Measurements from ENCODE around the gene TTLL5. TPM values are rescaled to one million over a fixed set of nuclear protein-coding genes. Genes with fewer than 3 reads are reported as not detected.

TTLL5 gene
- total and polyA plus RNA-seq, 2 of the 4 experiments (the other 2 are of a cell fraction) = 11.9 to 16.7 TPM

GRCh38 chr14:75715926-75716780, 55.1 kb downstream of the TTLL5 start:
- Histone ChIP-seq H2BK5ac (ENCODE audit: low read depth, low read length, poor library complexity, severe bottlenecking) (no peak overlapping the region), H3K4me3 (ENCODE audit: insufficient read depth, low read depth, low read length) (no peak overlapping the region), H3K18ac (ENCODE audit: low read depth, low read length) (no peak overlapping the region; the same call in 1 of the 2 replicates), H3K9me1 (ENCODE audit: insufficient read depth, low read length) (peaks cover 4% of the 10 kb centered on the region; the same call in 1 of the 2 replicates), H4K20me1 (ENCODE audit: insufficient read depth, low read length) (peaks cover 45% of the 10 kb centered on the region), H2AK9ac (replicated peaks; ENCODE audit: low read depth, low read length, poor library complexity) (no peak overlapping the region), H2BK15ac (ENCODE audit: low read depth, low read length) (no peak overlapping the region), H3K4me1 (ENCODE audit: control insufficient read depth, insufficient read depth, low read length) (peaks cover 16% of the 10 kb centered on the region), H3K4ac (ENCODE audit: low read depth, low read length) (no peak overlapping the region), H3K36me3 (ENCODE audit: control insufficient read depth, insufficient read depth, low read length) (peaks cover 8% of the 10 kb centered on the region; the same call in 1 of the 2 replicates), H3K56ac (ENCODE audit: extremely low read depth, insufficient read depth, low read length) (no peak overlapping the region), H3K14ac (replicated peaks; ENCODE audit: low read depth, low read length) (no peak overlapping the region), H3K27ac (ENCODE audit: insufficient read depth, low read length) (no peak overlapping the region), H2BK20ac (ENCODE audit: low read depth, low read length) (no peak overlapping the region), H3K9ac (ENCODE audit: low read depth, low read length) (no peak overlapping the region), H2AK5ac (ENCODE audit: low read depth, low read length) (no peak overlapping the region), H4K91ac (ENCODE audit: insufficient read depth, low read depth, low read length) (no peak overlapping the region), H3K27me3 (ENCODE audit: control insufficient read depth, insufficient read depth, low read length) (peaks cover 25% of the 10 kb centered on the region), H3K4me2 (ENCODE audit: low read depth, low read length) (peak overlapping the region; percentile 16), H3K79me1 (ENCODE audit: low read depth in 1 of 2, low read length in 2 of 2) (no peaks in the 10 kb centered on the region), H2AFZ (replicated peaks; ENCODE audit: low read length, poor library complexity) (no peak overlapping the region), H2BK120ac (ENCODE audit: low read depth, low read length) (no peak overlapping the region), H4K8ac (ENCODE audit: low read depth in 2 of 2, low read length in 2 of 2) (no peak overlapping the region), H4K5ac (ENCODE audit: low read depth, low read length) (no peak overlapping the region), H3K9me3 (ENCODE audit: control insufficient read depth, insufficient read depth, low read length) (no peaks in the 10 kb centered on the region), H3K23ac (ENCODE audit: low read depth, low read length) (no peak overlapping the region)
- in situ Hi-C loops (cut with MboI; ENCODE audit: low sequenced_read_pairs) = loop anchor here (25.0 kb wide), 2 partner anchors 646 to 921 kb away; no protein-coding TSS in a partner anchor
- POLR2A ChIA-PET (ENCODE audit: unreplicated experiment) = no interaction called here
- DNase-seq = peak; percentile 98
- CTCF ChIA-PET = interaction anchor here (0.6 to 1.6 kb wide), 3 partner anchors 190 to 327 kb away, joined by 3 to 5 read pairs (median 3); no protein-coding TSS in a partner anchor
- ATAC-seq (ENCODE audit: low read depth) = peak; percentile 94
- no CpG with 5 or more reads among the region's 2 CpGs for WGBS, 2 experiments (ENCODE audit: extremely low coverage in 2 of 2, insufficient read length in 1 of 2)
- intact Hi-C loops (cut with micrococcal nuclease) = no loop called here
- no TSS peak for BruUV-seq (replicated peaks)
- dilution Hi-C loops (cut with HindIII; ENCODE audit: low sequenced_read_pairs, unreplicated experiment) = no loop called here
- TF ChIP-seq FOS (IDR thresholded peaks at IDR 0.05; ENCODE audit: low read depth, low read length) (peak; percentile 78), CEBPB (IDR thresholded peaks at IDR 0.05; ENCODE audit: low read depth, low read length) (peak; percentile 39; the same call in 1 of the 2 replicates), RAD21 (IDR thresholded peaks at IDR 0.05; ENCODE audit: low read length) (0 out of 2 replicates have a peak, but pooled peaks have one; percentile 2), USF2 (IDR thresholded peaks at IDR 0.05; ENCODE audit: low read depth, low read length) (no peak), MAZ (IDR thresholded peaks at IDR 0.05; ENCODE audit: borderline replicate concordance, low read depth, low read length) (no peak), NFE2L2 (IDR thresholded peaks at IDR 0.05; ENCODE audit: low read depth, low read length) (peak; percentile 41; the same call in 1 of the 2 replicates), BHLHE40 (IDR thresholded peaks at IDR 0.05; ENCODE audit: low read depth, low read length) (peak; percentile 90), SMC3 (IDR thresholded peaks at IDR 0.05; ENCODE audit: low read depth, low read length) (no peak), MAFK (IDR thresholded peaks at IDR 0.05; ENCODE audit: low read depth, low read length) (peak; percentile 98), CHD1 (IDR thresholded peaks at IDR 0.05; ENCODE audit: low read depth, low read length) (peak; percentile 91; the same call in 1 of the 2 replicates), RCOR1 (IDR thresholded peaks at IDR 0.05; ENCODE audit: insufficient replicate concordance, low read length) (peak; percentile 97), MXI1 (IDR thresholded peaks at IDR 0.05; ENCODE audit: borderline replicate concordance, low read depth, low read length) (no peak), POLR2A (IDR thresholded peaks at IDR 0.05; ENCODE audit: low read depth, low read length) (no peak), RFX5 (IDR thresholded peaks at IDR 0.05; ENCODE audit: low read depth, low read length) (no peak)
- TF ChIP-seq, protein P1, sequence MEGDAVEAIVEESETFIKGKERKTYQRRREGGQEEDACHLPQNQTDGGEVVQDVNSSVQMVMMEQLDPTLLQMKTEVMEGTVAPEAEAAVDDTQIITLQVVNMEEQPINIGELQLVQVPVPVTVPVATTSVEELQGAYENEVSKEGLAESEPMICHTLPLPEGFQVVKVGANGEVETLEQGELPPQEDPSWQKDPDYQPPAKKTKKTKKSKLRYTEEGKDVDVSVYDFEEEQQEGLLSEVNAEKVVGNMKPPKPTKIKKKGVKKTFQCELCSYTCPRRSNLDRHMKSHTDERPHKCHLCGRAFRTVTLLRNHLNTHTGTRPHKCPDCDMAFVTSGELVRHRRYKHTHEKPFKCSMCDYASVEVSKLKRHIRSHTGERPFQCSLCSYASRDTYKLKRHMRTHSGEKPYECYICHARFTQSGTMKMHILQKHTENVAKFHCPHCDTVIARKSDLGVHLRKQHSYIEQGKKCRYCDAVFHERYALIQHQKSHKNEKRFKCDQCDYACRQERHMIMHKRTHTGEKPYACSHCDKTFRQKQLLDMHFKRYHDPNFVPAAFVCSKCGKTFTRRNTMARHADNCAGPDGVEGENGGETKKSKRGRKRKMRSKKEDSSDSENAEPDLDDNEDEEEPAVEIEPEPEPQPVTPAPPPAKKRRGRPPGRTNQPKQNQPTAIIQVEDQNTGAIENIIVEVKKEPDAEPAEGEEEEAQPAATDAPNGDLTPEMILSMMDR (conservative IDR thresholded peaks at IDR 0.05; ENCODE audit: low read depth, low read length) = no peak
